Esophagus squamous epithelium (tissue), 4 donors: ENCODE measurements around the gene GPR132.

Experiments
- POLR2A ChIP-seq, 4 donors: fragments of 450-650 bp; IDR thresholded peaks; one replicate each; pipeline ENCODE4 v1.6.1; 2017; ENCODE audit warnings: antibody characterized with exemption in 4 of 4, mild to moderate bottlenecking in 4 of 4, moderate library complexity in 3 of 4
- TF ChIP-seq, protein P1 (sequence below), 6 experiments: fragments of 450-650 bp in 4 of 6; fragments of 200-600 bp in 2 of 6; sonication (generic) in 2 of 6; IDR thresholded peaks; one replicate each; pipeline ENCODE4 v1.5.1; 2016 to 2019; ENCODE audit warnings: antibody characterized with exemption in 6 of 6, mild to moderate bottlenecking in 4 of 6, moderate library complexity in 4 of 6

DNA sequence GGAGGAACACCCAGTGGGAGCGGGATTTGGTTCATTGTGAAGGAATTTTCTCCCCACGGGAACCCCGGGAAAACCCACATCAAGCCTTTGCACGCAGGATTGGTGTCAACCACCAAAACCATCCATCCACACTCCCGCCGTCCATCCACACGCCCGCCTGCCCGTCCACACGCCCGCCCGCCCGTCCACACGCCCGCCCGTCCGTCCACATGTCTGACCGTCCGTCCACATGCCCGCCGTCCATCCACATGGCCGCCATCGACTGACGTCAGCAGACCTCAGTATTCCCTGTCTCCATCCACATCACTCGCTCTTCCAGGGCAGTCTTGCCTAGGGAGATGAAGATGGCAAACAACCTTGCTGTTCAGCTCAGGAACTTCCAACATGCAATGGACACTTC, 6.7 kb upstream of the GPR132 start:
- TF ChIP-seq, protein P1, sequence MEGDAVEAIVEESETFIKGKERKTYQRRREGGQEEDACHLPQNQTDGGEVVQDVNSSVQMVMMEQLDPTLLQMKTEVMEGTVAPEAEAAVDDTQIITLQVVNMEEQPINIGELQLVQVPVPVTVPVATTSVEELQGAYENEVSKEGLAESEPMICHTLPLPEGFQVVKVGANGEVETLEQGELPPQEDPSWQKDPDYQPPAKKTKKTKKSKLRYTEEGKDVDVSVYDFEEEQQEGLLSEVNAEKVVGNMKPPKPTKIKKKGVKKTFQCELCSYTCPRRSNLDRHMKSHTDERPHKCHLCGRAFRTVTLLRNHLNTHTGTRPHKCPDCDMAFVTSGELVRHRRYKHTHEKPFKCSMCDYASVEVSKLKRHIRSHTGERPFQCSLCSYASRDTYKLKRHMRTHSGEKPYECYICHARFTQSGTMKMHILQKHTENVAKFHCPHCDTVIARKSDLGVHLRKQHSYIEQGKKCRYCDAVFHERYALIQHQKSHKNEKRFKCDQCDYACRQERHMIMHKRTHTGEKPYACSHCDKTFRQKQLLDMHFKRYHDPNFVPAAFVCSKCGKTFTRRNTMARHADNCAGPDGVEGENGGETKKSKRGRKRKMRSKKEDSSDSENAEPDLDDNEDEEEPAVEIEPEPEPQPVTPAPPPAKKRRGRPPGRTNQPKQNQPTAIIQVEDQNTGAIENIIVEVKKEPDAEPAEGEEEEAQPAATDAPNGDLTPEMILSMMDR (IDR thresholded peaks at IDR 0.05), result no peak
- TF ChIP-seq POLR2A (IDR thresholded peaks at IDR 0.05), result no peak
